Measurements from ENCODE around the gene CD177. TPM values are rescaled to one million over a fixed set of nuclear protein-coding genes. Genes with fewer than 3 reads are reported as not detected.

The CD177 gene
- total and polyA plus RNA-seq, 4 donors: 0.38 to 33.4 (median 4.4) TPM

DNA sequence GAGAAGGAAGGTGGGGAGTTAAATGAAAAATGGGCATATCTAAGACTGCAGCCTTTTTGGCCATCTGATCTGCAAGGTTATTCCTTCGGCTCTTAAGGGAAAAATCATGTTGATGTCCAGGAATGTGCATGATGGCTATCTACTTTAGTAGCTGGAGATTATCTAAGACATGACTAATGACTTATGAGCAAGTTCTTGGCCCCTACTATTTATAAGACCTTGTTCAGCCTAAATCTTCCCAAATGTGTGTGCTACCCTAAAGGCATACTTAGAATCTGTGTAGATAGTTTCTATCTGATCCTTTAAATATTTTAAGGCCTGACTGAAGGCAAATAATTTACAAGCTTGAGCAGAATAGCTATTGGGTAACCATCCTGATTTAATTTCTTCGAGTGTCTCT is 41.8 kb upstream of the CD177 start:
- no peak for DNase-seq (ENCODE audit: low spot score)
- no peak overlapping the region for H3K9ac ChIP-seq (ENCODE audit: low read depth in 1 of 2, low read length in 2 of 2)
- H3K27ac ChIP-seq (ENCODE audit: low read depth in 1 of 2, low read length in 2 of 2): no peak overlapping the region
- peaks cover 2 to 8% (median 3%) of the 10 kb centered on the region in 4 donors for H3K9me3 ChIP-seq (ENCODE audit: control insufficient read depth in 4 of 4, low read length in 3 of 4)
- no peaks in the 10 kb centered on the region for H3K36me3 ChIP-seq (ENCODE audit: control insufficient read depth in 4 of 4, insufficient read depth in 3 of 4, low read depth in 1 of 4, low read length in 3 of 4)
- WGBS: 78% methylated on average over 2 of the region's 2 CpGs
- TF ChIP-seq GABPA (IDR thresholded peaks at IDR 0.05 in 1 of 2, conservative IDR thresholded peaks at IDR 0.05 in 1 of 2): no peak
- no peak for TF ChIP-seq FOXA2 (IDR thresholded peaks at IDR 0.05)
- no peak for TF ChIP-seq FOXA1 (IDR thresholded peaks at IDR 0.05)
- no peak for TF ChIP-seq HNF4A (conservative IDR thresholded peaks at IDR 0.05)
- no peaks in the 10 kb centered on the region for H3K4me1 ChIP-seq (ENCODE audit: control insufficient read depth in 4 of 4, insufficient read depth in 4 of 4, low read length in 3 of 4)
- peaks cover 0 to 8% (median 2%) of the 10 kb centered on the region in 4 donors for H3K27me3 ChIP-seq (ENCODE audit: control insufficient read depth in 4 of 4, insufficient read depth in 4 of 4, low read length in 3 of 4)
- no peak overlapping the region for H3K4me3 ChIP-seq (ENCODE audit: low read depth in 1 of 3, low read length in 3 of 3)

GRCh38 chr19:43313711-43314495 is 39.6 kb upstream of the CD177 start:
- peaks cover 0 to 6% (median 2%) of the 10 kb centered on the region in 4 donors for H3K27me3 ChIP-seq (ENCODE audit: control insufficient read depth in 4 of 4, insufficient read depth in 4 of 4, low read length in 3 of 4)
- no peaks in the 10 kb centered on the region for H3K4me1 ChIP-seq (ENCODE audit: control insufficient read depth in 4 of 4, insufficient read depth in 4 of 4, low read length in 3 of 4)
- no peak overlapping the region for H3K9ac ChIP-seq (ENCODE audit: low read depth in 1 of 2, low read length in 2 of 2)
- no peaks in the 10 kb centered on the region for H3K36me3 ChIP-seq (ENCODE audit: control insufficient read depth in 4 of 4, insufficient read depth in 3 of 4, low read depth in 1 of 4, low read length in 3 of 4)
- whole genome bisulfite sequencing: 77% methylated on average over 12 of the region's 12 CpGs
- no peak for DNase-seq (ENCODE audit: low spot score)
- H3K27ac ChIP-seq (ENCODE audit: low read depth in 1 of 2, low read length in 2 of 2): no peak overlapping the region
- H3K4me3 ChIP-seq (ENCODE audit: low read depth in 1 of 3, low read length in 3 of 3): no peak overlapping the region
- peaks cover 0 to 8% (median 2%) of the 10 kb centered on the region in 4 donors for H3K9me3 ChIP-seq (ENCODE audit: control insufficient read depth in 4 of 4, low read length in 3 of 4)
- TF ChIP-seq MAX (IDR thresholded peaks at IDR 0.05) (no peak), FOXA2 (IDR thresholded peaks at IDR 0.05) (no peak), NR2F2 (IDR thresholded peaks at IDR 0.05) (no peak), RAD21 (IDR thresholded peaks at IDR 0.05) (no peak), FOXA1 (IDR thresholded peaks at IDR 0.05) (no peak), JUND (IDR thresholded peaks at IDR 0.05) (no peak), EGR1 (IDR thresholded peaks at IDR 0.05; ENCODE audit: low read depth in 2 of 2) (no peak), YY1 (IDR thresholded peaks at IDR 0.05) (no peak), TAF1 (conservative IDR thresholded peaks at IDR 0.05) (no peak), HNF4A (conservative IDR thresholded peaks at IDR 0.05) (no peak), HNF4G (IDR thresholded peaks at IDR 0.05) (no peak), SP1 (IDR thresholded peaks at IDR 0.05) (no peak), RXRA (IDR thresholded peaks at IDR 0.05) (no peak), GABPA (IDR thresholded peaks at IDR 0.05 in 1 of 2, conservative IDR thresholded peaks at IDR 0.05 in 1 of 2) (no peak)
- TF ChIP-seq, protein P1, sequence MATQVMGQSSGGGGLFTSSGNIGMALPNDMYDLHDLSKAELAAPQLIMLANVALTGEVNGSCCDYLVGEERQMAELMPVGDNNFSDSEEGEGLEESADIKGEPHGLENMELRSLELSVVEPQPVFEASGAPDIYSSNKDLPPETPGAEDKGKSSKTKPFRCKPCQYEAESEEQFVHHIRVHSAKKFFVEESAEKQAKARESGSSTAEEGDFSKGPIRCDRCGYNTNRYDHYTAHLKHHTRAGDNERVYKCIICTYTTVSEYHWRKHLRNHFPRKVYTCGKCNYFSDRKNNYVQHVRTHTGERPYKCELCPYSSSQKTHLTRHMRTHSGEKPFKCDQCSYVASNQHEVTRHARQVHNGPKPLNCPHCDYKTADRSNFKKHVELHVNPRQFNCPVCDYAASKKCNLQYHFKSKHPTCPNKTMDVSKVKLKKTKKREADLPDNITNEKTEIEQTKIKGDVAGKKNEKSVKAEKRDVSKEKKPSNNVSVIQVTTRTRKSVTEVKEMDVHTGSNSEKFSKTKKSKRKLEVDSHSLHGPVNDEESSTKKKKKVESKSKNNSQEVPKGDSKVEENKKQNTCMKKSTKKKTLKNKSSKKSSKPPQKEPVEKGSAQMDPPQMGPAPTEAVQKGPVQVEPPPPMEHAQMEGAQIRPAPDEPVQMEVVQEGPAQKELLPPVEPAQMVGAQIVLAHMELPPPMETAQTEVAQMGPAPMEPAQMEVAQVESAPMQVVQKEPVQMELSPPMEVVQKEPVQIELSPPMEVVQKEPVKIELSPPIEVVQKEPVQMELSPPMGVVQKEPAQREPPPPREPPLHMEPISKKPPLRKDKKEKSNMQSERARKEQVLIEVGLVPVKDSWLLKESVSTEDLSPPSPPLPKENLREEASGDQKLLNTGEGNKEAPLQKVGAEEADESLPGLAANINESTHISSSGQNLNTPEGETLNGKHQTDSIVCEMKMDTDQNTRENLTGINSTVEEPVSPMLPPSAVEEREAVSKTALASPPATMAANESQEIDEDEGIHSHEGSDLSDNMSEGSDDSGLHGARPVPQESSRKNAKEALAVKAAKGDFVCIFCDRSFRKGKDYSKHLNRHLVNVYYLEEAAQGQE (IDR thresholded peaks at IDR 0.05): no peak
- TF ChIP-seq, protein P2, sequence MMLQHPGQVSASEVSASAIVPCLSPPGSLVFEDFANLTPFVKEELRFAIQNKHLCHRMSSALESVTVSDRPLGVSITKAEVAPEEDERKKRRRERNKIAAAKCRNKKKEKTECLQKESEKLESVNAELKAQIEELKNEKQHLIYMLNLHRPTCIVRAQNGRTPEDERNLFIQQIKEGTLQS (IDR thresholded peaks at IDR 0.05): no peak
- TF ChIP-seq, protein P3, sequence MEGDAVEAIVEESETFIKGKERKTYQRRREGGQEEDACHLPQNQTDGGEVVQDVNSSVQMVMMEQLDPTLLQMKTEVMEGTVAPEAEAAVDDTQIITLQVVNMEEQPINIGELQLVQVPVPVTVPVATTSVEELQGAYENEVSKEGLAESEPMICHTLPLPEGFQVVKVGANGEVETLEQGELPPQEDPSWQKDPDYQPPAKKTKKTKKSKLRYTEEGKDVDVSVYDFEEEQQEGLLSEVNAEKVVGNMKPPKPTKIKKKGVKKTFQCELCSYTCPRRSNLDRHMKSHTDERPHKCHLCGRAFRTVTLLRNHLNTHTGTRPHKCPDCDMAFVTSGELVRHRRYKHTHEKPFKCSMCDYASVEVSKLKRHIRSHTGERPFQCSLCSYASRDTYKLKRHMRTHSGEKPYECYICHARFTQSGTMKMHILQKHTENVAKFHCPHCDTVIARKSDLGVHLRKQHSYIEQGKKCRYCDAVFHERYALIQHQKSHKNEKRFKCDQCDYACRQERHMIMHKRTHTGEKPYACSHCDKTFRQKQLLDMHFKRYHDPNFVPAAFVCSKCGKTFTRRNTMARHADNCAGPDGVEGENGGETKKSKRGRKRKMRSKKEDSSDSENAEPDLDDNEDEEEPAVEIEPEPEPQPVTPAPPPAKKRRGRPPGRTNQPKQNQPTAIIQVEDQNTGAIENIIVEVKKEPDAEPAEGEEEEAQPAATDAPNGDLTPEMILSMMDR (IDR thresholded peaks at IDR 0.05; ENCODE audit: low read depth, low read length, missing input control): no peak
- TF ChIP-seq, protein P4, sequence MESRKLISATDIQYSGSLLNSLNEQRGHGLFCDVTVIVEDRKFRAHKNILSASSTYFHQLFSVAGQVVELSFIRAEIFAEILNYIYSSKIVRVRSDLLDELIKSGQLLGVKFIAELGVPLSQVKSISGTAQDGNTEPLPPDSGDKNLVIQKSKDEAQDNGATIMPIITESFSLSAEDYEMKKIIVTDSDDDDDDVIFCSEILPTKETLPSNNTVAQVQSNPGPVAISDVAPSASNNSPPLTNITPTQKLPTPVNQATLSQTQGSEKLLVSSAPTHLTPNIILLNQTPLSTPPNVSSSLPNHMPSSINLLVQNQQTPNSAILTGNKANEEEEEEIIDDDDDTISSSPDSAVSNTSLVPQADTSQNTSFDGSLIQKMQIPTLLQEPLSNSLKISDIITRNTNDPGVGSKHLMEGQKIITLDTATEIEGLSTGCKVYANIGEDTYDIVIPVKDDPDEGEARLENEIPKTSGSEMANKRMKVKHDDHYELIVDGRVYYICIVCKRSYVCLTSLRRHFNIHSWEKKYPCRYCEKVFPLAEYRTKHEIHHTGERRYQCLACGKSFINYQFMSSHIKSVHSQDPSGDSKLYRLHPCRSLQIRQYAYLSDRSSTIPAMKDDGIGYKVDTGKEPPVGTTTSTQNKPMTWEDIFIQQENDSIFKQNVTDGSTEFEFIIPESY (IDR thresholded peaks at IDR 0.05): no peak

All from liver (tissue), 9 donors.